ENCODE data around the gene RNASEH2A.
A peak's percentile ranks its signal among the peaks of the same experiment; 100 is the strongest.

DNA sequence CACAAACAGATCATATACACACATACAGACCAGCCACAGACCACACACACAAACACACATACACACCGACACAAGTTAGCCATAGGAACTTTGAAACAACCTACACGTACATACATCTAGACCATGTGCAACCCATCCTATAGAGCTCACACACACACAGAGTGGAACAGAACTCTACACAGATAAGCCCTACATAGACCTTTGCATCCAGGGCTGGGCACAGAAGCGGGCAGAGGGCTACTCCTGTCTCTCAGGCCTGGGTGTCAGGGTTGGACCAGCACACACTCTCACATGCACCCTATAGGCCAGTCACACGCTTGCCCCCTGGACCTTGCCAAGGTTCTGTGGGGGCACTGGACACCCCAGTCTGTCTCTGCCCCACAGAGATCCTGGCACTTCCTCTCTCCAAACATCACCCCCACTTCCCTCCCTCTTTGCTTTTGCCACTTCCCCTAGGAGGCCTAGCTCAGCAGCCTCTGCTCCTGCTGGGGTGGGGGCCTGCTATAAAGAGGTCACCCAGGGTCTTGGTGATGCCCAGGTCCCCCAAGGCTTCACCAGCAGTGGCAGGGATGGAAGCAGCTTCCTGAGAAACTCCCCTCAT is 20.9 kb upstream of the RNASEH2A start:
- TF ChIP-seq, protein P1, sequence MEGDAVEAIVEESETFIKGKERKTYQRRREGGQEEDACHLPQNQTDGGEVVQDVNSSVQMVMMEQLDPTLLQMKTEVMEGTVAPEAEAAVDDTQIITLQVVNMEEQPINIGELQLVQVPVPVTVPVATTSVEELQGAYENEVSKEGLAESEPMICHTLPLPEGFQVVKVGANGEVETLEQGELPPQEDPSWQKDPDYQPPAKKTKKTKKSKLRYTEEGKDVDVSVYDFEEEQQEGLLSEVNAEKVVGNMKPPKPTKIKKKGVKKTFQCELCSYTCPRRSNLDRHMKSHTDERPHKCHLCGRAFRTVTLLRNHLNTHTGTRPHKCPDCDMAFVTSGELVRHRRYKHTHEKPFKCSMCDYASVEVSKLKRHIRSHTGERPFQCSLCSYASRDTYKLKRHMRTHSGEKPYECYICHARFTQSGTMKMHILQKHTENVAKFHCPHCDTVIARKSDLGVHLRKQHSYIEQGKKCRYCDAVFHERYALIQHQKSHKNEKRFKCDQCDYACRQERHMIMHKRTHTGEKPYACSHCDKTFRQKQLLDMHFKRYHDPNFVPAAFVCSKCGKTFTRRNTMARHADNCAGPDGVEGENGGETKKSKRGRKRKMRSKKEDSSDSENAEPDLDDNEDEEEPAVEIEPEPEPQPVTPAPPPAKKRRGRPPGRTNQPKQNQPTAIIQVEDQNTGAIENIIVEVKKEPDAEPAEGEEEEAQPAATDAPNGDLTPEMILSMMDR (IDR thresholded peaks at IDR 0.05) = no peak
- TF ChIP-seq POLR2AphosphoS5 (IDR thresholded peaks at IDR 0.05) (peak; percentile 0 to 5), EP300 (IDR thresholded peaks at IDR 0.05) (no peak), POLR2A (IDR thresholded peaks at IDR 0.05) (peak in 1 of 4 donors; percentile 47)

Measured in upper lobe of left lung (tissue), 4 donors.